Smooth muscle cell (in vitro differentiated cells): ENCODE results near the gene HLA-DMB. TPM values are rescaled to one million over a fixed set of nuclear protein-coding genes. Genes with fewer than 3 reads are reported as not detected.

ENCODE experiments used
- DNase-seq: peaks from one replicate; lab custom pipeline; 2025; ENCODE audit not compliant: unreplicated experiment; lab: John Stamatoyannopoulos, UW
- H2AFZ ChIP-seq: fragments of 200-600 bp; sonication (generic); 2 replicates; pipeline ENCODE4 v1.6.0; 2016; ENCODE audit warnings: antibody characterized with exemption, low read depth, mild to moderate bottlenecking
- H3F3A ChIP-seq: fragments of 200-600 bp; sonication (generic); 2 replicates; pipeline ENCODE4 v1.6.0; 2017; ENCODE audit warnings: antibody characterized with exemption, low read depth
- H3K27ac ChIP-seq: fragments of 200-600 bp; sonication (generic); 2 replicates; pipeline ENCODE4 v1.5.1; 2016; ENCODE audit warnings: low read depth, mild to moderate bottlenecking
- H3K27me3 ChIP-seq: fragments of 200-600 bp; sonication (generic); 2 replicates; pipeline ENCODE4 v1.6.1; 2016; ENCODE audit warnings: low read depth, mild to moderate bottlenecking
- H3K36me3 ChIP-seq: fragments of 200-600 bp; sonication (generic); 2 replicates; pipeline ENCODE4 v1.5.1; 2016; ENCODE audit warnings: low read depth
- H3K4me1 ChIP-seq: fragments of 200-600 bp; sonication (generic); 2 replicates; pipeline ENCODE4 v1.5.1; 2016; ENCODE audit warnings: low read depth
- H3K4me2 ChIP-seq: fragments of 200-600 bp; sonication (generic); 2 replicates; pipeline ENCODE4 v1.6.0; 2016; ENCODE audit warnings: mild to moderate bottlenecking
- H3K4me3 ChIP-seq: fragments of 200-600 bp; sonication (generic); 2 replicates; pipeline ENCODE4 v1.5.1; 2016; ENCODE audit warnings: mild to moderate bottlenecking
- H3K79me2 ChIP-seq: fragments of 200-600 bp; sonication (generic); 2 replicates; pipeline ENCODE4 v1.6.0; 2016; ENCODE audit warnings: low read depth, mild to moderate bottlenecking
- H3K9ac ChIP-seq: fragments of 200-600 bp; sonication (generic); 2 replicates; pipeline ENCODE4 v1.6.0; 2016; ENCODE audit warnings: low read depth
- H3K9me3 ChIP-seq: fragments of 200-600 bp; sonication (generic); replicated peaks from 2 replicates; pipeline ENCODE4 v1.5.1; 2016; ENCODE audit warnings: low read depth
- H4K20me1 ChIP-seq: fragments of 200-600 bp; sonication (generic); 2 replicates; pipeline ENCODE4 v1.6.0; 2016; ENCODE audit warnings: low read depth
- CTCF ChIP-seq: fragments of 200-600 bp; sonication (generic); IDR thresholded peaks from 2 replicates; pipeline ENCODE4 v1.5.1; 2017; ENCODE audit warnings: borderline replicate concordance, mild to moderate bottlenecking, antibody characterized with exemption; ENCODE audit not compliant: insufficient read depth, poor library complexity, severe bottlenecking
- WGBS: methylation state at CpG from one replicate; pipeline ENCODE4 v1.1.7; 2016; ENCODE audit warnings: low lambda C conversion rate; 5-methylcytosine and 5-hydroxymethylcytosine counted together
- polyA plus RNA-seq: library from polyadenylated mRNA; unstranded; fragments of >200 nt; fragmentation: Nextera tagmentation; extraction: Ambion mirVana; gene quantifications from 2 replicates; pipeline ENCODE4 v1.2.1, GENCODE V29; 2016
- total RNA-seq: library from RNA; depleted of rRNA; stranded (reverse); fragments of >200 nt; gene quantifications from 2 replicates; pipeline ENCODE4 v1.2.3, GENCODE V29; 2014

HLA-DMB gene
- total and polyA plus RNA-seq, 2 experiments from 2014 or later, result not detected

GRCh38 chr6:32964776-32965175 is 23.9 kb upstream of the HLA-DMB start:
- Histone ChIP-seq H4K20me1 (peaks cover 21% of the 10 kb centered on the region), H3K36me3 (no peaks in the 10 kb centered on the region), H3K27me3 (no peaks in the 10 kb centered on the region), H3K4me2 (no peak overlapping the region), H2AFZ (no peak overlapping the region), H3K4me3 (no peak overlapping the region), H3K27ac (no peak overlapping the region), H3K4me1 (peaks cover 11% of the 10 kb centered on the region), H3K9ac (no peak overlapping the region), H3K79me2 (peaks cover 62% of the 10 kb centered on the region), H3K9me3 (no peaks in the 10 kb centered on the region), H3F3A (peaks cover 19% of the 10 kb centered on the region)
- DNase-seq, result no peak
- TF ChIP-seq CTCF, result no peak
- WGBS, result 90% methylated on average over 5 of the region's 5 CpGs

GRCh38 chr6:32963866-32964265 is 23.0 kb upstream of the HLA-DMB start:
- H3K27me3 ChIP-seq, result no peaks in the 10 kb centered on the region
- no peak overlapping the region for H3K27ac ChIP-seq
- H3K9me3 ChIP-seq, result no peaks in the 10 kb centered on the region
- no peak overlapping the region for H3K4me3 ChIP-seq
- H3K79me2 ChIP-seq, result peaks cover 62% of the 10 kb centered on the region
- H2AFZ ChIP-seq, result no peak overlapping the region
- no peak for DNase-seq
- peaks cover 11% of the 10 kb centered on the region for H3F3A ChIP-seq
- WGBS, result 94% methylated on average over 1 of the region's 1 CpG
- TF ChIP-seq CTCF, result no peak
- H3K36me3 ChIP-seq, result no peaks in the 10 kb centered on the region
- H3K4me2 ChIP-seq, result no peak overlapping the region
- peaks cover 21% of the 10 kb centered on the region for H4K20me1 ChIP-seq
- H3K4me1 ChIP-seq, result peaks cover 11% of the 10 kb centered on the region
- H3K9ac ChIP-seq, result no peak overlapping the region

- H3K79me2 ChIP-seq, result peaks cover 54% of the 10 kb centered on the region
- no peak overlapping the region for H3K4me3 ChIP-seq
- H4K20me1 ChIP-seq, result peaks cover 18% of the 10 kb centered on the region
- no peak for DNase-seq
- H2AFZ ChIP-seq, result no peak overlapping the region
- H3K9ac ChIP-seq, result no peak overlapping the region
- H3K9me3 ChIP-seq, result no peaks in the 10 kb centered on the region
- 83% methylated on average over 1 of the region's 1 CpG for WGBS
- H3K36me3 ChIP-seq, result no peaks in the 10 kb centered on the region
- H3K27me3 ChIP-seq, result no peaks in the 10 kb centered on the region
- H3F3A ChIP-seq, result peaks cover 5% of the 10 kb centered on the region
- H3K4me2 ChIP-seq, result no peak overlapping the region
- peaks cover 9% of the 10 kb centered on the region for H3K4me1 ChIP-seq
- no peak overlapping the region for H3K27ac ChIP-seq
- no peak for TF ChIP-seq CTCF
Measured at GRCh38 chr6:32962213-32962826, 21.5 kb upstream of the HLA-DMB start.

GRCh38 chr6:32960563-32960962 is 19.7 kb upstream of the HLA-DMB start:
- H2AFZ ChIP-seq, result no peak overlapping the region
- no peaks in the 10 kb centered on the region for H3K36me3 ChIP-seq
- no peak for DNase-seq
- no peak overlapping the region for H3K27ac ChIP-seq
- WGBS, result 98% methylated on average over 4 of the region's 5 CpGs
- H3K79me2 ChIP-seq, result peaks cover 38% of the 10 kb centered on the region
- no peaks in the 10 kb centered on the region for H3K27me3 ChIP-seq
- no peaks in the 10 kb centered on the region for H3K4me1 ChIP-seq
- H4K20me1 ChIP-seq, result peaks cover 8% of the 10 kb centered on the region
- H3K4me2 ChIP-seq, result no peak overlapping the region
- H3F3A ChIP-seq, result no peaks in the 10 kb centered on the region
- H3K9ac ChIP-seq, result no peak overlapping the region
- H3K9me3 ChIP-seq, result no peaks in the 10 kb centered on the region
- no peak overlapping the region for H3K4me3 ChIP-seq
- TF ChIP-seq CTCF, result no peak
